DMS 273 (cell line): ENCODE data around the gene ADIPOR2.

Experiments
- DNase-seq: peaks from one replicate; lab custom pipeline; 2025; ENCODE audit not compliant: unreplicated experiment; lab: John Stamatoyannopoulos, UW

ADIPOR2 gene

GRCh38 chr12:1797991-1798640, 107.2 kb downstream of the ADIPOR2 start:
- DNase-seq, result no peak

GRCh38 chr12:1798641-1799020, 107.8 kb downstream of the ADIPOR2 start:
- DNase-seq, result no peak

DNA sequence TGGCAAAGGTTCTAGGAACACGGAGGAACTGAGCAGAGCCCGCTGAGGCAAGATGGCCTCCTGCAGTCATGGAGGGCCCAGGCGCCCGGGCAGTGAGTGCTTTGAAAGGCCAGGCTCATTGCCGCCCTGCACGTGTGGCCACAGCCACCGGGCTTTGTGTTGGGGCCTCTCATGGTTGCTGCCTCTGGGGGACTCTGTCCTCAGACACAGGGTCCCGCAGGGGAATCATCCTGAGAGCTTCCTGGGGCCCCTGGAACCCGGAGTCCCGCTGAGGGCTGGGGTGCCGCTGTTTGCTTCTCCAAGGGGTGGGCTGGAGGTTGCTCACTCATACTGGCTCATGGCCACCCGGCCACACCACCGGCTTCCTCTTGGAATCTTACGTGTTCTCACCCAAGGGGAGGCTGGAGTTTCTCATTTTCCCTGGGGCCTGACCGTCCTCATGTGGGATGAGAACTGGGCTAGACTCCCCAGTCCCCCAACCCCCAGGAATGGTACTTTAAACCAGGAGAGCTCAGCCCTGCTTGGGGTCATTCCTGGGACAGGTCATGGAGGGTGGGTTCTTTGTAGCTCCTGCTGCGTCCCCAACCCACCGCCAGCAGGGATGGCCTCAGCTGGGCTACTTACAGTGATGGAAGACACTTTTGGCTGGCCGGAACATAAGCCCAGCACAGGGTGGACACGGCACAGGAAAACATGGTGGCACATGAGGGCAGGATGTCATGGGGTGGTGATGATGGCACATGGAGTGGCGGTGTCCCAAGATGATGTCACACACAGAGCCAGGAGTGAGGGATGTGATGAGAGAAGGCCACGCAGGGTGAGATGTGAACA, 108.4 kb downstream of the ADIPOR2 start:
- no peak for DNase-seq

- no peak for DNase-seq
Measured at GRCh38 chr12:1799882-1800400, 109.1 kb downstream of the ADIPOR2 start.

- peak; percentile 14 for DNase-seq
Measured at GRCh38 chr12:1800401-1801302, 109.8 kb downstream of the ADIPOR2 start.

DNA sequence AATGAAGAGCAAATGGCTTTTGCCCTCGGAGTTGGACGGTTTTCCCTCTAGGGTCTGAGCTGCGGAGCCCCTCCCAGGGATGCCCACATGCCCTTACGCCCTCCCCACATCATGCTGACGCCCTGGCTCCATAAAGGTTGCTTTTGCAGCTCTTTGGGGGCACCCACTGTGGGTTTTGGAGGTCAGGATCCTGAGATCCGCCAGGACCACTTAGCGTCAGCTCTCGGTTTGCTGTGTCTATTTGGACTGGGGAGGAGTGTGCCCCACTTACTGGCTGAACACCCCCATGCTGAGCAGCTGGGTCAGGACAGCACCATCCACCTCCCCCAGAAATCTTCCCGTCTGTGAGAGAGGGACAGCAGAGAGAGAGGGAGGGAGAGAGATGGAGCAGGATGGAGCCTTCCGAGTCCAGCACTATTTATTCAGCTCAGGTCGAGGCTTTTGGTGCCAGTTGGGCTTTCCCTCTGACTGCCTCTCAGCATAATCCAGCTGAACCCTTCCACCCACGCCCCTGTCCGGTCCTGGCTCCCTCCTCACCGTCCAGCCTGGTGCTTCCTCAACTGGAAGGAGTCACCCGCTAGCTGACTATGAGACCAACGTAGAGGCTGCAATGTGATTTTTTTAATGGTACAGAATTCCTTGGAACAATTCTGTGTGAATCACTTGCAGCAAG, 110.6 kb downstream of the ADIPOR2 start:
- DNase-seq, result no peak

GRCh38 chr12:1803736-1804135, 112.9 kb downstream of the ADIPOR2 start:
- no peak for DNase-seq

DNA sequence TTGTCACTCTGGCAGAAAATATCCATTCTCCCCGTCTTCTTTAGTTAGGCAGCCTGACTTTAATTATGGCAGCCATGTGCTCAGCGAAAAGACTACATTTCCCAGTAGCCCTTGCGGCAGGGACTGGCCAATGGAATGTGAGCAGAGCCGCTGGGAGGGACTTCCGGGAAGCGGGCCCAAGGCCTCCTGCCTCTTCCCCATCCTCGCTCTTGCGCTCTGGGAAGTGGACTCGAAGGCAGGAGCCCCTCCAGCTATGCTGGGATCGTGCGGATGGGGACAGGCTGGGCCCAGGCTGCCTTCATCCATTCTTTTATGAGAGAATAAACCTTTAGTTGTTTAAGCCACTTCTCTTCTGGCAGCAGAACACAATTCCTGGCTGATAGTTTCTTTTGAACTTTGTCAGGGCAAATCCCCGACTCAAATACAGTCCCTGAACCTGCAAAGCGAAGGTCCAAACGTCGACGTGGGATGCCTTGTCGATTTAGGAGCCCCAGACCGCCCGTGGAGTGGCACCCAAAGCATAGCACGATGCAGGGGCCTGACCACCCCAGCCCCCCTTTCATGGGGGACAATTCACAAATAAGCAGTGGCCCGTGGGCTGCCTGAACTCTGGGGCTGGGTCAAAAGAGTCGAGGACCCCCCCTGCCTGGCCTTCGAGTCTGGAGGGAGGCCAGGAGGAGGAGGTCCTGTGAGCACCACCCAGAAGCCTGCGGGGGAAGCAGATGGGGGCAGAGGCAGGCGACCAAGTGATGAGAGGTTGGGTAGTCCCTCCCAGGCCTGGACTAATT, 113.9 kb downstream of the ADIPOR2 start:
- peak; percentile 92 for DNase-seq

- no peak for DNase-seq
Measured at GRCh38 chr12:1805441-1806081, 114.7 kb downstream of the ADIPOR2 start.

- no peak for DNase-seq
Measured at GRCh38 chr12:1806301-1807086, 115.6 kb downstream of the ADIPOR2 start.

DNA sequence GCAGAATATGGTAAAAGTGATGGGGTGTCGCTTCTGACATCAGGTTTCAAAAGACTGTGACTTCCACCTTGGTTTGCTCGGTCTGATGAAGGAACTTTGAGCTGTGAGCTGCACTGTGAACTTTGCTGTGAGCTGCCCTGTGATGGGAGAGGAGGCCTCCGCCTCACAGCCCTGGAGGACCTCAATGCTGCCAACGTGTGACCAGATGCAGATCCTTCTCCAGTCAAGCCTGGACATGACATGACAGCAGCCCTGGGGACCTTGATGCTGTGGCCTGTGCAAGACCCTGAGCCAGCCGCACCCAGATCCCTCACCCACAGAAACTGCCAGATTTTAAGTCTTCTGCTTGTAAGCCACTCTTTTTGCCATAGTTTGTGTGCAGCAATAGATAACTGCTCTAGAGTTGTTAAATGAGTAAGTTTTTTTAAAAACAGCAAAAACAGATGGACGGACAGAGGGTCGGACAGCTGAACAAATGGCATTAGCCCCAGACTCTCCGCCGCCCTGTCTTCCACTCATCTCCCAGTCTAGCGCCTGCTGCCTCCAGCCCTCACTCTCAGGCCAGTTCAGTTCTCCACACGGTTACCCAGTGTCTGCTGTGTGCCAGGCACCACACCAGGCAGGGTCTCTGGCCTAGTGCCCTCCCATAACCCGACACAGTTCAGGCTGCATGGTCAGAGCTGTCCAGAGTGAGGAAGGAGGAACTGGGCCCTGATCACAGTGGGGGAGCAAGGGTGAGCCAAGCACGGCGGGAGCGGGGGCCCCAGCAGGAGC, 116.4 kb downstream of the ADIPOR2 start:
- no peak for DNase-seq

- no peak for DNase-seq
Measured at GRCh38 chr12:1808036-1808797, 117.3 kb downstream of the ADIPOR2 start.

DNA sequence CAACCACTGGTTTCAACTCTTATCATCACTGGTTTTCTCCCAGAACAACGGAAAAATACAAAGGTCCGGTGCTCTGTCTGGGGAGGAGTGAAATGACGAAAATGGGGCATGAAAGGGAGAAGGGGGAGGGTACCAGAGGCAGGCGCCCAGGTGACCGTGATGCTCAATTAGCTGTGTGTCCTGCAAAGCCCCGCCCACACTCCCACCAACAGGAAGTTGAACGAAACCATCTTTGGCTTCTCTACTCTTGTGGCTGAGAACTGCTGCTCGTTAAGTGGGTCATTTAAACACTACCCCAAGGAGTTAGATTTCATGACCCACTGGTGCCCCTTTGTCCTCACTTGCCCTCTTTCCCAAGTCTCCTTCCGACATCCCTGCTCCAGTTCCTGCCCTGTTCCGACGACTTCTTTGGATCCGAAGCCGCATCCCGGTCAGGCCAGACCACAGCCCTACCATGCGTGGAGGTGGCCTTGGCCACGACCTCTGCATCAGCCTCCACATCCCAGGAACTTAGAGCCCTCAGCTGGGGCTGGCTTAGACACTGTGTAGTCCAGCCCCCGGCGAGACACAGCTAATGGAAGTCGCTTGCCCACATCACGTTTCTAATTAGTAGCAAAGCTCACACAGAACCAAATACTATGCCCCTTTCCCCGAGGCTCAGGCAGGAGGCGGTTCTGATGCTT, 118.1 kb downstream of the ADIPOR2 start:
- DNase-seq, result no peak

GRCh38 chr12:1809591-1810190, 118.8 kb downstream of the ADIPOR2 start:
- no peak for DNase-seq

- DNase-seq, result no peak
Measured at GRCh38 chr12:1810201-1810930, 119.5 kb downstream of the ADIPOR2 start.

- DNase-seq, result no peak
Measured at GRCh38 chr12:1810931-1811280, 120.0 kb downstream of the ADIPOR2 start.
